Astrocyte (in vitro differentiated cells and primary cell): ENCODE data around the gene SPIRE1. TPM values are rescaled to one million over a fixed set of nuclear protein-coding genes. Genes with fewer than 3 reads are reported as not detected.
A peak's percentile ranks its signal among the peaks of the same experiment; 100 is the strongest.

Experiments
- DNase-seq: peaks from one replicate; pipeline ENCODE4 v3.0.0-alpha.2; 2010; ENCODE audit warnings: low read depth
- FAIRE-seq: peaks from 2 replicates; lab custom pipeline; 2011; peaks lifted over from hg19 to GRCh38; lab: Jason Lieb, UNC
- H2AFZ ChIP-seq: 2 replicates; pipeline ENCODE4 v1.6.0; 2012; ENCODE audit warnings: low read depth, low read length, inconsistent platforms
- H3K27ac ChIP-seq: 2 replicates; pipeline ENCODE4 v1.5.1; 2011; ENCODE audit warnings: low read depth, low read length, inconsistent platforms
- H3K27me3 ChIP-seq: 2 replicates; pipeline ENCODE4 v1.6.0; 2011; ENCODE audit warnings: low read length, inconsistent platforms; ENCODE audit not compliant: insufficient read depth
- H3K36me3 ChIP-seq: 2 replicates; pipeline ENCODE4 v1.5.1; 2011; ENCODE audit warnings: low read length, inconsistent platforms; ENCODE audit not compliant: insufficient read depth
- H3K4me1 ChIP-seq: 2 replicates; pipeline ENCODE4 v1.5.1; 2011; ENCODE audit warnings: low read length, inconsistent platforms; ENCODE audit not compliant: insufficient read depth
- H3K4me2 ChIP-seq: 2 replicates; pipeline ENCODE4 v1.6.0; 2012; ENCODE audit warnings: low read length, inconsistent platforms
- H3K4me3 ChIP-seq: 2 replicates; pipeline ENCODE4 v1.5.1; 2011; ENCODE audit warnings: low read depth, mild to moderate bottlenecking, low read length, inconsistent platforms; ENCODE audit not compliant: insufficient read depth
- H3K79me2 ChIP-seq: 2 replicates; pipeline ENCODE4 v1.6.0; 2012; ENCODE audit warnings: mild to moderate bottlenecking, low read length, inconsistent platforms; ENCODE audit not compliant: insufficient read depth
- H3K9ac ChIP-seq: 2 replicates; pipeline ENCODE4 v1.6.0; 2012; ENCODE audit warnings: mild to moderate bottlenecking, low read length, inconsistent platforms
- H3K9me3 ChIP-seq: 2 replicates; pipeline ENCODE4 v1.5.1; 2012; ENCODE audit warnings: low read depth, mild to moderate bottlenecking, low read length, inconsistent platforms; ENCODE audit not compliant: insufficient read depth
- H4K20me1 ChIP-seq: 2 replicates; pipeline ENCODE4 v1.6.0; 2012; ENCODE audit warnings: low read length, inconsistent platforms; ENCODE audit not compliant: insufficient read depth
- H3K27ac Mint-ChIP-seq: one replicate; pipeline ENCODE4 v1.8.0; 2021; ENCODE audit warnings: mild to moderate bottlenecking, mixed read lengths; ENCODE audit not compliant: unreplicated experiment
- H3K27me3 Mint-ChIP-seq: one replicate; pipeline ENCODE4 v1.8.0; 2021; ENCODE audit warnings: low read depth, mixed read lengths; ENCODE audit not compliant: unreplicated experiment
- H3K36me3 Mint-ChIP-seq: one replicate; pipeline ENCODE4 v1.8.0; 2021; ENCODE audit warnings: low read depth, mixed read lengths; ENCODE audit not compliant: unreplicated experiment
- H3K4me1 Mint-ChIP-seq: one replicate; pipeline ENCODE4 v1.8.0; 2021; ENCODE audit warnings: low read depth, mixed read lengths; ENCODE audit not compliant: unreplicated experiment
- H3K4me3 Mint-ChIP-seq: one replicate; pipeline ENCODE4 v1.8.0; 2021; ENCODE audit warnings: mild to moderate bottlenecking, moderate library complexity, mixed read lengths; ENCODE audit not compliant: unreplicated experiment
- H3K9me3 Mint-ChIP-seq: one replicate; pipeline ENCODE4 v1.8.0; 2021; ENCODE audit warnings: mild to moderate bottlenecking, mixed read lengths; ENCODE audit not compliant: unreplicated experiment
- EZH2 ChIP-seq: IDR thresholded peaks from 2 replicates; pipeline ENCODE4 v1.6.1; 2012; ENCODE audit warnings: mild to moderate bottlenecking, low read length, inconsistent platforms; ENCODE audit not compliant: insufficient read depth
- total RNA-seq: library from RNA; stranded (reverse); gene quantifications from 2 replicates; pipeline ENCODE4 v1.2.1, GENCODE V29; 2021
- TF ChIP-seq, protein P1 (sequence below): IDR thresholded peaks from 2 replicates; pipeline ENCODE4 v1.5.1; 2011; ENCODE audit warnings: low read depth, mild to moderate bottlenecking, inconsistent platforms, low read length, moderate library complexity; ENCODE audit not compliant: insufficient read depth

Gene SPIRE1
- total RNA-seq, 1 donor from 2014 or later = 42.0 TPM

DNA sequence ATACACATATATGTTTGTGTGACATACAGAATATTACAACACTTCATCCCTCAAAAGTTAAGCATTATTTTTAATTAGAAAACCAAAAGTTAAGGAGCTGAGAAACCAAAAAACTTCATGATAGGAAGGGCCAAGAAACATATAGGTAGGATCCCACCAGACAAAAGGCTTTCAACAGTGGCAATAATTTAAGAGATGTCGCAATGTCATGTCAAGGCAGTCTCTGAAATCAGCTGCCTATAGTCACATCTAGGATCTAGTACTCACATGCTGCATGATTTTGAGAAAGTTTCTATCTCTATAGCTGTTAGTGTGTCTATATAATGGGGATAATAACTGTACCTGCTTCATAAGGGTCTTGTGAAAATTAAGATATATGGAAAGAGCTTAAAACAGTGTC is 72.7 kb downstream of the SPIRE1 start:
- Histone ChIP-seq H3K9me3 (no peaks in the 10 kb centered on the region), H3K4me2 (no peak overlapping the region), H3K79me2 (peaks cover 46% of the 10 kb centered on the region), H2AFZ (no peak overlapping the region), H3K9ac (no peak overlapping the region), H3K36me3 (no peaks in the 10 kb centered on the region), H3K27me3 (no peaks in the 10 kb centered on the region), H3K4me1 (no peaks in the 10 kb centered on the region), H3K4me3 (no peak overlapping the region), H3K27ac (no peak overlapping the region), H4K20me1 (peaks cover 26% of the 10 kb centered on the region)
- no peak overlapping the region for H3K4me3 Mint-ChIP-seq
- H3K9me3 Mint-ChIP-seq = no peaks in the 10 kb centered on the region
- no peak for FAIRE-seq
- H3K27me3 Mint-ChIP-seq = no peaks in the 10 kb centered on the region
- H3K4me1 Mint-ChIP-seq = peaks cover 13% of the 10 kb centered on the region
- no peak overlapping the region for H3K27ac Mint-ChIP-seq
- no peak for TF ChIP-seq EZH2
- TF ChIP-seq, protein P1, sequence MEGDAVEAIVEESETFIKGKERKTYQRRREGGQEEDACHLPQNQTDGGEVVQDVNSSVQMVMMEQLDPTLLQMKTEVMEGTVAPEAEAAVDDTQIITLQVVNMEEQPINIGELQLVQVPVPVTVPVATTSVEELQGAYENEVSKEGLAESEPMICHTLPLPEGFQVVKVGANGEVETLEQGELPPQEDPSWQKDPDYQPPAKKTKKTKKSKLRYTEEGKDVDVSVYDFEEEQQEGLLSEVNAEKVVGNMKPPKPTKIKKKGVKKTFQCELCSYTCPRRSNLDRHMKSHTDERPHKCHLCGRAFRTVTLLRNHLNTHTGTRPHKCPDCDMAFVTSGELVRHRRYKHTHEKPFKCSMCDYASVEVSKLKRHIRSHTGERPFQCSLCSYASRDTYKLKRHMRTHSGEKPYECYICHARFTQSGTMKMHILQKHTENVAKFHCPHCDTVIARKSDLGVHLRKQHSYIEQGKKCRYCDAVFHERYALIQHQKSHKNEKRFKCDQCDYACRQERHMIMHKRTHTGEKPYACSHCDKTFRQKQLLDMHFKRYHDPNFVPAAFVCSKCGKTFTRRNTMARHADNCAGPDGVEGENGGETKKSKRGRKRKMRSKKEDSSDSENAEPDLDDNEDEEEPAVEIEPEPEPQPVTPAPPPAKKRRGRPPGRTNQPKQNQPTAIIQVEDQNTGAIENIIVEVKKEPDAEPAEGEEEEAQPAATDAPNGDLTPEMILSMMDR = no peak
- DNase-seq = no peak
- no peaks in the 10 kb centered on the region for H3K36me3 Mint-ChIP-seq

DNA sequence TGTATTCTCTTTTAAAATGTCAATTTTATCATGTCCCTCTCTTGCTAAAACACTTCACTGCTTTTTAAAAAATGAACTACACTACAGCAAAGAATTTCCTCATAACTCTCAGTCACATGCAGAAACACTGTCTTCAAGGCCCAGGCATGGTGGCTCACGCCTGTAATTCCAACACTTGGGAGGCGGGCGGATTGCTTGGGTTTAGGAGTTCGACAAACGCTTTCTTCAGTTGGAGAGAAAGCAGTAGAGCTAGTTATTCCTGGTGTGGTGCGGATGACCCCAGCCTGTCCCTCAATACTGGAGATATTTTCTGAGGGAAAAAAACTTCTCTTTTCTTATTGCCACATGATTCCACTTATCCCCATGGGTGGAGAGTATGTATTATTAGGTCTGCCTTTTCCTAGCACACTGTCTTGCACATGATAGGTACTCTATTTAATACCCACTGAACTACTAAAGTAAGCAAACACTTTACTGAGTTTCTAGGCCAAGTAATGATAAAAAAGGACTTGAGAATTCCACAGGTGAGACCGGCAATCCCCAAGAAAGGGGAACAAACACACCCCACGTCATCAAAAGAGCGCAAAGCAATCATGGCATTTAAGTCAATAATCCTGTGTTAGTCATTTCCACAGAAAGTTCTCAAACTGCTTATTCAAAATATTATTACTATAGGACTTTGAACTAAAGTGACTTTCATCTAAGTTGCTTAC is 77.1 kb downstream of the SPIRE1 start:
- no peak overlapping the region for H3K4me3 Mint-ChIP-seq
- DNase-seq (no peak), FAIRE-seq (no peak)
- Histone ChIP-seq H3K4me2 (no peak overlapping the region), H3K27me3 (no peaks in the 10 kb centered on the region), H3K27ac (no peak overlapping the region), H3K4me3 (no peak overlapping the region), H3K36me3 (no peaks in the 10 kb centered on the region), H3K4me1 (no peaks in the 10 kb centered on the region), H2AFZ (no peak overlapping the region), H3K79me2 (peaks cover 30% of the 10 kb centered on the region), H3K9ac (no peak overlapping the region), H4K20me1 (peaks cover 16% of the 10 kb centered on the region), H3K9me3 (no peaks in the 10 kb centered on the region)
- H3K9me3 Mint-ChIP-seq = no peaks in the 10 kb centered on the region
- no peaks in the 10 kb centered on the region for H3K4me1 Mint-ChIP-seq
- no peaks in the 10 kb centered on the region for H3K27me3 Mint-ChIP-seq
- H3K36me3 Mint-ChIP-seq = no peaks in the 10 kb centered on the region
- TF ChIP-seq, protein P1 = no peak
- no peak for TF ChIP-seq EZH2
- H3K27ac Mint-ChIP-seq = peak overlapping the region; percentile 15

- H3K4me1 Mint-ChIP-seq = peaks cover 2% of the 10 kb centered on the region
- H2AFZ ChIP-seq = no peak overlapping the region
- no peak overlapping the region for H3K9ac ChIP-seq
- H3K36me3 Mint-ChIP-seq = no peaks in the 10 kb centered on the region
- peaks cover 31% of the 10 kb centered on the region for H3K79me2 ChIP-seq
- TF ChIP-seq, protein P1 = no peak
- no peak for TF ChIP-seq EZH2
- no peak overlapping the region for H3K4me3 ChIP-seq
- peaks cover 19% of the 10 kb centered on the region for H4K20me1 ChIP-seq
- H3K27ac ChIP-seq = no peak overlapping the region
- H3K27ac Mint-ChIP-seq = no peak overlapping the region
- FAIRE-seq (no peak), DNase-seq (no peak)
- H3K4me2 ChIP-seq = no peak overlapping the region
- no peaks in the 10 kb centered on the region for H3K9me3 ChIP-seq
- no peaks in the 10 kb centered on the region for H3K27me3 Mint-ChIP-seq
- H3K4me1 ChIP-seq = no peaks in the 10 kb centered on the region
- no peak overlapping the region for H3K4me3 Mint-ChIP-seq
- no peaks in the 10 kb centered on the region for H3K9me3 Mint-ChIP-seq
- H3K27me3 ChIP-seq = no peaks in the 10 kb centered on the region
- no peaks in the 10 kb centered on the region for H3K36me3 ChIP-seq
These were observed 78.1 kb downstream of the SPIRE1 start for GRCh38 chr18:12579775-12580174.
